KOPT-K1 (cell line): ENCODE results near the gene KLF3.

Experiments
- H3K27ac ChIP-seq: fragments of 200-600 bp; sonication (generic); 2 replicates; pipeline ENCODE4 v1.5.1; 2016; ENCODE audit warnings: antibody characterized with exemption, mild to moderate bottlenecking, low read depth, low read length; ENCODE audit not compliant: poor library complexity, severe bottlenecking
- H3K36me3 ChIP-seq: fragments of 200-600 bp; sonication (generic); 2 replicates; pipeline ENCODE4 v1.5.1; 2017; ENCODE audit warnings: antibody characterized with exemption, mild to moderate bottlenecking, low read length, moderate library complexity; ENCODE audit not compliant: insufficient read depth
- H3K9me3 ChIP-seq: fragments of 200-600 bp; sonication (generic); 2 replicates; pipeline ENCODE4 v1.5.1; 2017; ENCODE audit warnings: antibody characterized with exemption, low read length, mild to moderate bottlenecking; ENCODE audit not compliant: insufficient read depth, poor library complexity, severe bottlenecking

Gene KLF3

DNA sequence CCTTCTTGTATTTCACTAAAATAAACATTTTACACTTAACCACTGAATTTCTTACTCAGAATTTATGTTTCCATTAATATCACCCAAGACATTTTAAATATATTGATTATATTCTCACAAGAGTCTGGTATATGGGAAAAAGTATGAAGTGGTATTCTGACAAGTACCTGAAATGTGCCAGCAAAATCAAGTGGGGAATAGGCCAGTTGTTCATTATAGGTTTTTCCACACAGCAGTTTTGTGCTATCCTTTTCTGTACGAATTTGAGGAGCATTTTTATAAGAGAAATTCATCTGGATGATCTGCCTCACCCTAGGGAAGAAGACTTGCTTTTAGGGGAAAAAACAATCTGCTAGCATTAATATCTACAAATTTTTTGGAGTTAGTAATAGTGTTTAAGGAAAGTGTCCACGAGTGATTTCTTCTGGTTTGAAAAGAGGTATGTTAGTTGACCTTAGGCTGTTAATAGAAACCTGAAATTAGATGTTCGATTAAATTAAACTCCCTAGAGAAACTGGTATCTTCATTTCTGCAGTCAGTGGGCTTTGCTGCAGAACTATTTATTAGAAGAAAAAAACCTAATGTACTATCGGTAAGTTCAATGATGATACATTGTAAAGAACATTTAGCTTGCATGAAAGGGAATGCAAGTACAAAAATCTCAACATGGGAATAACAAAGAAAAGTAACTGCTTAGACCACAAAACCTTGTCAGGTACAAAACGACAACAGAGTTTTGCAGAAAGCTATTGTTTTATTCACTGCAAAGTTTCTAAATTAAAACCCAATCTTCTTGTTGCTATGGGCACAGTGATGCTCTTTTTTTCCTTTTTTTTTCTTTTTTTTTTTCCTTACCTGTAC, 1.8 kb downstream of the KLF3 start:
- H3K36me3 ChIP-seq: no peaks in the 10 kb centered on the region
- no peak overlapping the region for H3K27ac ChIP-seq
- H3K9me3 ChIP-seq: no peaks in the 10 kb centered on the region

DNA sequence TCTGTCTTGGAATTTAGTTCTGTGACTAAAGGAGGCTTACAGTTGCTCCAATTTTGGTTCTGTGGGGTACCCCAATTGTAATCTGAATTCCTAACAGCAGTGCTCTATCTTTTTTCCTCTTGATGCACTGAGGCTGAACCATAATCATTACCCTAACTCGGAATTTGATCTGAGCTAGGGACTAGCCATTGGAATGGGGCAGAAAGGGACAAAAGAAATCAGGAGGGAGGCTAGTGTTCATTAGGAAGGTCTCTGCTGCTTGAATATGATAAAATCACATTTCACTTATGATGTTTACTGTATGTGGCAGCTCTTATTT, 2.7 kb downstream of the KLF3 start:
- no peaks in the 10 kb centered on the region for H3K36me3 ChIP-seq
- H3K9me3 ChIP-seq: no peaks in the 10 kb centered on the region
- no peak overlapping the region for H3K27ac ChIP-seq

GRCh38 chr4:38667085-38667893, 3.3 kb downstream of the KLF3 start:
- Histone ChIP-seq H3K27ac (no peak overlapping the region), H3K36me3 (no peaks in the 10 kb centered on the region), H3K9me3 (no peaks in the 10 kb centered on the region)

- Histone ChIP-seq H3K36me3 (no peaks in the 10 kb centered on the region), H3K27ac (no peak overlapping the region), H3K9me3 (no peaks in the 10 kb centered on the region)
These were observed 4.4 kb downstream of the KLF3 start for GRCh38 chr4:38668203-38668971.

DNA sequence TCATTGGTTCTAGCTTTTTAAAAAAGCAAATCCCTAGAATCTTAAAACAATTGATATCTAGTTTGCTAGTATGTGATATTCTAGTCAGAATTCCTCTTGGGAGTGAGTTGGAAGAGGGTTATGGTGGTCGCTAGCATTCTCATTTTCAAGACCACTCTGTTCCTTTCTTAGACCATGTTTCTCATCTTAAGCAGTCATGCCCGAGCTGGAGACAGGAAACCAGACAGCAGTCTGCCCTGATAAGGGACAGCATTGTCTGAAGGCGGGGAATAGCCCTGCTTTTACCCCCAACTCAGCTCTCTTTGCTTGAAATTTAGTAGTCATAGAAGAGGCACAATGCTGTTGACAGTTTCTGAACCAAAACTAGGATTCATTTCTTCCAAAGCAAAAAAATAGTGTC, 5.2 kb downstream of the KLF3 start:
- Histone ChIP-seq H3K27ac (no peak overlapping the region), H3K9me3 (no peaks in the 10 kb centered on the region), H3K36me3 (no peaks in the 10 kb centered on the region)

DNA sequence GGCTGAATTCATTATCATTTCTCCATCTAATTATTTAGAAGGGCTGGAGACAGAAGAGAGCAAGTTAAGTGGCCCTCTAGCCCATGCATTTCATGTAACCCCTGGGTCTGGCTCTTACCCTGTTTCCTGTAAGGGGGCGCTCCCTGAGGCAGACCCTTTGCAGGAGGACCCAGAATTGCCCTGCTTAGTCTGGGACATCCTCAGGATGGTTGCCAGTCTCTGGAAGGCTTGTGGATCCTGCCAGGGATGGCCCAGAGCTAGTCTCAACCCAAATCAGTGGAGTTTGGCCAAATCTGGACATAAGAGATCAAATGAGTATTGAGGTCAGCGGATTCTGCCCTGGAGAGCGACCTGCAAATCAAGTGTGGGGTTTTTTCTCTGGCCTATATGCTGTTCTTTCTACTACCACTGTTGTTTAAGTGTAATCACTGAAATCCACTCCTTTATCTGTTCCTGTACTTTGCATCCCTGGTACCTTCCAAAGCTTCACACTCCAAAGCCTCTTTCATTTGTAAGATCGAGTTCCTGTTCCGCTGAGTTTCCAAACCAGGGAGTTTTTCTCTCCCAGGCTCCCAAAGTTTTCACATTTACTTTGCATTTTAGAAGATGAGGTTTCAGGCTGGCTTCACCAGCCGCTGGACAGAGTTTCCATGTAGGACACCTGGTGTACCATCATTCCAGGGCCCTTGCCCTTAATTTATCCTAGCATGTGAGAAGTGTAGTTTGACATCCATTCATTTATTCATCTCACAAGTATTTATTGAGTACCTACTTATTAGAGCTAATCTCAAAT, 6.3 kb downstream of the KLF3 start:
- Histone ChIP-seq H3K27ac (no peak overlapping the region), H3K36me3 (no peaks in the 10 kb centered on the region), H3K9me3 (no peaks in the 10 kb centered on the region)

DNA sequence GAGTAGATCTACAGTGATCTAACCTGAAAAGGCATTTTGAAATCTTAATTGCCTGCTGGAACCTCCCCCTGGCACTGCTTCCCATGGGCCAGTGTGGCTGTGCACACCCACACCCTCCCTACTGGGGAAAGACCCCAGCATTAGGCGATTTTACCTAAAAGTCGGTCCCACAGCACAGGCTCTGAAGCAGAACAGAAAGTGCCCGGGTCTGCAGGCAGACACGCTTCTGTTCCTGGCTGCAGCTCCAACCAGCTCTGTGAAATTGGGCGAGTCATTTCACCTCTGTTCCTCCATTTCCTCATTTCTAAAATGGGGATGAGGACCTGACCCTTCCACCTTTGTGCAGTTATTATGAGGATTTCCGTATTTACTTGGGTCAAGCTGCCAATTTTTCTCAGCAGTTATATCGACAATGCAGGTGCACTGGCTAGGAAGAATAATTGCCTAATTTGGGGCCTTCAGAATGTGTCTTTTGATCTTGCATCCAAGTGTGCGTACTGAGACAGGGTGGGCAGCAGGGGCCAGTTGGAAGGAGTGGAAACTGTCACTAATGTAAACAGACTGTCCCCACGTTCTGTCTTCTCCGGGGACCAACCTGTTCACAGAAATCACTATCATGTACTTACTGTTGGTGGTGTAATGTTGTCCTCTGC, 7.1 kb downstream of the KLF3 start:
- Histone ChIP-seq H3K27ac (no peak overlapping the region), H3K36me3 (no peaks in the 10 kb centered on the region)

GRCh38 chr4:38671592-38671940, 7.6 kb downstream of the KLF3 start:
- no peaks in the 10 kb centered on the region for H3K9me3 ChIP-seq
- no peaks in the 10 kb centered on the region for H3K36me3 ChIP-seq
- no peak overlapping the region for H3K27ac ChIP-seq

More for the DNA sequence above, 7.1 kb downstream of the KLF3 start:
- no peaks in the 10 kb centered on the region for H3K9me3 ChIP-seq

DNA sequence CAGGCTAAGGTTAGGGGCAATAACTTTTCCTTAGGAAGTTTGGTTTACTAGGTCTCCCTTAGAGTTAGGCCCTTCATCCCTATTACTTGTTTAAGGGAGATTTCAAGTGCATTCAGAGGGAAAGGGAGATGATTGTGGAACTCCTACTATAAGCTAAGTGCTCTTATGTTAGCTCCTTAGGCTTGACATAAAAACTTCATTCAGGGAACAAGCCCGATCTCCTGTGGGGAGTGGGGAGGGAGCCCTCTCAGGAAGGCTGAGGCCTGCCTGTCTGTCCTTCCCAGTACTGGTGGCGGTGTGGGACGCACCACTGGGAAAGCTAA, 8.0 kb downstream of the KLF3 start:
- Histone ChIP-seq H3K9me3 (no peaks in the 10 kb centered on the region), H3K27ac (no peak overlapping the region), H3K36me3 (no peaks in the 10 kb centered on the region)

DNA sequence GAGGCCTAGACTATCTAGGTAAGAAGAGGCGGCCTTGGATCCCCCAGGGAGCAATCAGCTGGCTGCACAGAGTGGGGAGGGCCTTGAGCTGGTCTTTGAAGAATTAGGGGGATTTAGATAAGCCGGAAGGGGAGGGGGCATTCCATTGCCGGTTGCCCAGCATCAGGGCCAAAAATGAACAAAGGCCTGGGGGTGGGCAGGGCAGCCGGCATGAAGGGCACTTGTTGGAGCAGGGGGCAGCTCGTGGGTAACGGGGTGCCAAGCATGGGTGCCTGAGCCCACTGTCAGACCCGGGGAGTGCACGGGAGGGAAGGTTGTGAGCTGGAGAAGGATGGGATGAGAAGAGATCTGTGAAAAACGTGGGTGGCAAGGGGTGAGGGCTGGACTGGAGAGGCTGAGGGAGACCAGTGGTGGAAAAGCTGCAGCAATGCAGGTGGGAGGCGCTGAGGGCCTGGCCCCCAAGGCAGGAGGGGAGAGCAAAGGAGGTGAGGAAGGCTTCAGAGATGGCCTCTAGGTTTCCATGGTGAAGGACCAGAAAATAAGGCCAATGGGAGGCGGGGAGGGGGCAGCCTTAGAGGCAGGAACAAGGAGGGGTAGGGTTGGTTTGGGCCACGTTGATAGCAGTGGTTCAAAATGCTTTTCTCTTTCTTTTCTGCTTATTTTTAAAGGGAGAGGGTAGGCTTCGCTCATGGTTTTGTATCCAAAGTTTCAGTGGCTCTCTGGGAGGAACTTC, 8.6 kb downstream of the KLF3 start:
- Histone ChIP-seq H3K9me3 (no peaks in the 10 kb centered on the region), H3K36me3 (no peaks in the 10 kb centered on the region), H3K27ac (no peak overlapping the region)

DNA sequence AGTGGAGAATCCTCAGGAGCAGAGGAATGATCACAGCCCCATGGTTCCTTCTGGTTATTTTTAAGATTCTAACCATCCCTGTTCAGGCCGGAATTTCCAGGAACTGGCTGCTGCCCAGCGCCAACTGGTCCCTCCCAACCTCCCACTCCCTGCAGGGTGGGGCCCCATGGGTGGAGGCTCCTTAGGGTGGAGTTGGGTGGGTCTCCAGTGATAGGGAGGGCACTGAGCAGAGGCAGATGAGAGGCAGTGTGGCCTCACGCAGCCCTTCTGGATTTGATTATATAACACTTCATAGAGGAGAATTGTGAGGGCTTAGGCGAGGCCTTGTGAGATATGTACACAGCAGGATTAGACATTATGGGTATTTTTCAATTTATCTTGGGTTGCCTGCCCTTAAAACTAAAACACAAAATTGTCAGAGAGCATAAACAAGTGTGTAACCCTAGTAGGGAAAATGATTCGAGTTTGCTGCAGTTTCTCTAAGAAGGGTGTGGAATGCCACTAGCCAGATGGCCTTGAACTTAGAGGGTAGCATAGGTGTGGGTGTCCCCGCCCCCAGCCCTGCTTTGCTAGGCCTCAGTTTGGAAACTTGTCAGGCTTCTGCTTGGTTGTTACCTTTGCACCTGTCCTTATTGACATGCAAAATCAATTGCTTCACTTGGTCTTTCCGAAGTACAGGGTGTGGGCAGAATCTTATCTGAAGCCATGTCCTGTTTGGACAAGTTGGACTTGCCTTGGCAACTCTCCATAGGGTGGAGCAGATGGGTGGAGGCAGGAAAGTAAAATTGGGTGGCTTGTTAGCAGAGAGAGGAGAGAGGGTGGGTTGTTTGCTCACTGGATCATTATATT, 9.4 kb downstream of the KLF3 start:
- Histone ChIP-seq H3K27ac (no peak overlapping the region), H3K36me3 (no peaks in the 10 kb centered on the region), H3K9me3 (no peaks in the 10 kb centered on the region)

DNA sequence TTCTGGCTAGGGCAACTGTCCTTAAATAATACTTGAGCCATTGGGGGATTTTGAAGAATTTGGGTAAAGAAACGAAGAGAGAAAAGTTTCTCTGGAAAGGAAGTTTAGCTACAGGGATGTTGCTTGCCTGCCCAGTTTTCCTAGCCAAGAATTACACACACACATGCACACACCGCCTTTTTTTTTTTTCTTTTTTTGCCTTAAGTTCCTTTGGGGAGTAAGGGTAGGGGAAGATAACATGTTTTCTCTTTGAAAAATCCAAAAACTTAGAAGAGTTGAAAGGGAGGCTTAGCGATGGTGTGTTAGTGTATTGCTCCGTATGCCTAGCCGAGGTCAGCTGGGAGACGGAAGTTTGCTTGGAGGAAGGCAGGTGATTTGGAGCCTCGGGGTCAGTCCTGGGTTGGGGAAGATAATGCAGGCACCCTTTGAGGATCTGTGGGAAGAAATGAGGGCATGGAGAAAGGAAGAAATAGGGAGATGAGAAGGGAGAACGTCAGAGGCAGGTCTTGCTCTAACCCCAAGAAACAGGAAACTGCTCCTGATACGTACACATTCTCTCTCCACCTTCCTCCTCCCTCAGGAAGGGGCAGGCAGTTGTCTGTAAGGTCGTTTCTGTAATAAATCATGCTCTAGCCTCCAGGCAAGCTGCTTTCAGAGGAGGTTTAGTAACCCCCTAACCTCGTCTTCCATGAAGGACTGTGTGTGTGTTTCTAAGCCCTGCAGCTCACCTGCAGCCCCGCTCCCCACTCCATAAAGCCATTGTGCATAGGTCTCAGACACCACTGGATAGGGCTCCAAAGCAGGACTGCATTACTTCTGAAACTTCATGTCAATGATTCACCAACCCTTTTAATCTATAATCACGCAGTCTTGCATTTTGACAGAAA, 10.5 kb downstream of the KLF3 start:
- no peaks in the 10 kb centered on the region for H3K9me3 ChIP-seq
- H3K27ac ChIP-seq: no peak overlapping the region
- no peaks in the 10 kb centered on the region for H3K36me3 ChIP-seq
